ENCODE measurements around the gene SLC6A3. TPM values are rescaled to one million over a fixed set of nuclear protein-coding genes. Genes with fewer than 3 reads are reported as not detected.
"Not testable (repeated sequence)": the region's sequence is repeated elsewhere in the genome, so short reads cannot be mapped to it uniquely, and the experiment has no call there.

SLC6A3 gene
- total and polyA plus RNA-seq, 3 experiments from 2014 or later, result not detected

DNA sequence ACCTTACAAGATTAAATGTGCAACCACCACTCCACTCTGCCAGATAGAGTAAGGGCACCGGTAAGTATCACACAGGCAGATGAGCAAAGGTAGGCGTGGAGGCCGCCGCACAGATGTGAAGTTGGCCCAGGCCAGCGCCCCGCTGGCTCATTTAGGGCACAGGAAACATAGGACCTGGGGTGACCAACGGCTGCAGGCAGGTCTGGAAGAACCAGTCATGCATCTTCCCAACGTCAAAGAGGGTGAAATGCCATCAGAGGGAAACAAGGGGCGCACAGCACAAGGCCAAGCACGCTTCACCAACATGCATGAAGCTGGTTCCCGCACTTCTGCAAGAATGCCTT lies 31.7 kb upstream of the SLC6A3 start:
- H3K4me1 Mint-ChIP-seq, result peaks cover 6 to 21% (median 16%) of the 10 kb centered on the region in 3 donors
- ChIA-PET CTCF (no interaction called here), POLR2A (no interaction called here)
- Histone ChIP-seq H3K27ac (ENCODE audit: low read depth, low read length) (no peak overlapping the region), H3K4me3 (ENCODE audit: low read length) (no peak overlapping the region), H3K9me3 (ENCODE audit: low read length) (no peaks in the 10 kb centered on the region), H3K4me1 (ENCODE audit: insufficient read depth, low read length) (no peaks in the 10 kb centered on the region), H3K36me3 (ENCODE audit: insufficient read depth, low read length) (peaks cover 25% of the 10 kb centered on the region), H3K27me3 (ENCODE audit: insufficient read depth, low read length, poor library complexity, severe bottlenecking) (no peaks in the 10 kb centered on the region)
- H3K4me3 Mint-ChIP-seq, result no peak overlapping the region
- DNase-seq, result peak in 2 of 5 donors; percentile 0 to 44
- H3K9me3 Mint-ChIP-seq, result no peaks in the 10 kb centered on the region
- H3K27me3 Mint-ChIP-seq, result no peaks in the 10 kb centered on the region
- peaks cover 0 to 90% (median 9%) of the 10 kb centered on the region in 3 donors for H3K36me3 Mint-ChIP-seq
- peak overlapping the region in 1 of 8 donors; percentile 84 for H3K27ac Mint-ChIP-seq

DNA sequence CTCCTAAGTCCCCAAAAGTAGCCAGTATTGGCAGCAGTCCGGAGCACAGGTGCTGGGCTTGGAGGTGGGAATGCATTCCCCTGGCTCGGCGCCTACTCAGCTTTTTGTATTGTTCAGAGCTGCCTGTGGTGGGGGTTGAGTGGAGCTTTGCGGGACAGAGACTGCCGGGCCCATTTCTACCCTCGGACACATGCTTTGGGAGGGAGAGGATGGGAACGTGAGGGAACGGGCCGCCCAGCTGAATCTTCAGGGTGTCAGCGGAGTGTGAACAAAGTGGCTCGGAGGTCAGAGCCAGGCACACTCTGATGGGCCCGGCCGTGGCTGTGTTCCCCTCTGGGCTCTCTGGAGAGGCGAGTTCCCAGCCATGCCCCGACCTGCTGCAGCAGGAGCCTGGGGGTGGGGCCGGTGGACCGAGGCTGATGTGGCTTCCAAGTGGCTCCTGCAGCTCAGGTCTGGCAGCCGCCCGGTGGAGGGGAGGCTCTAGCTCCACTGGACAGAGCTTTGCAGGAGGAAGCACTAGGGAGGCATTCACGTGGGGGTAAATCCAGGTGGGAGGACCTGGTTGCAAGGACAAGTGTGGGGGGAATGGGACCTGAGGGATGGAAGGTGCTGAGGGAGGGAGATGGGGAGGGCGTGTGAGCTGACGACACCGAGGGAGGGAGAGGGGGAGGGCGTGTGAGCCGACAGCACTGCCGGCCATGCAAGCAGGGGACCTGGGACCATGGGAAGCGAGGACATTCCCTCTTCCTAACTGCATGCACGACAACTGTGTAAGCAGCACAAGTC lies 31.1 kb upstream of the SLC6A3 start:
- Mint-ChIP-seq H3K9me3 (no peaks in the 10 kb centered on the region), H3K27me3 (no peaks in the 10 kb centered on the region), H3K4me3 (no peak overlapping the region), H3K27ac (peak overlapping the region in 1 of 8 donors; percentile 84), H3K4me1 (peaks cover 4 to 18% (median 12%) of the 10 kb centered on the region in 3 donors), H3K36me3 (peaks cover 0 to 90% (median 9%) of the 10 kb centered on the region in 3 donors)
- Histone ChIP-seq H3K4me1 (ENCODE audit: insufficient read depth, low read length) (no peaks in the 10 kb centered on the region), H3K27me3 (ENCODE audit: insufficient read depth, low read length, poor library complexity, severe bottlenecking) (no peaks in the 10 kb centered on the region), H3K36me3 (ENCODE audit: insufficient read depth, low read length) (peaks cover 25% of the 10 kb centered on the region), H3K27ac (ENCODE audit: low read depth, low read length) (no peak overlapping the region), H3K4me3 (ENCODE audit: low read length) (no peak overlapping the region), H3K9me3 (ENCODE audit: low read length) (no peaks in the 10 kb centered on the region)
- ChIA-PET CTCF (interaction anchor here (1.1 kb wide), 1 partner anchor 169 kb away, joined by 3 read pairs; no protein-coding TSS in a partner anchor), POLR2A (no interaction called here)
- peak in 1 of 5 donors; percentile 0 for DNase-seq

DNA sequence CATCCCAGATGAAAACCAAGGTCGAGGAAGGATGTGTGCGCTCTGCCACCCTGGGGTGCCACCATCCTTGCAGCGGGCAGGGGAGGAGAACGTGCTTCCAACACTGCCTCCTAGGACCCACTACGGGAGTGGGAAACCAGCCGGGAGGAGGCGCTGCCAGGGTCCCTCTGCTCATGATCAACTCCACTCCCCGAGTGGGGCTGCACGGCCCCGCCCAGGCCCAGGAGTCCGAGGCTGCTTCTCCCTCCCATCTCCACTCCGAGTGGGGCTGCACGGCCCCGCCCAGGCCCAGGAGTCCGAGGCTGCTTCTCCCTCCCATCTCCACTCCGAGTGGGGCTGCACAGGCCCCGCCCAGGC lies 30.3 kb upstream of the SLC6A3 start:
- H3K4me1 ChIP-seq (ENCODE audit: insufficient read depth, low read length); POLR2A ChIA-PET; H3K27ac Mint-ChIP-seq; H3K4me3 ChIP-seq (ENCODE audit: low read length); H3K4me3 Mint-ChIP-seq; H3K9me3 ChIP-seq (ENCODE audit: low read length); H3K27me3 ChIP-seq (ENCODE audit: insufficient read depth, low read length, poor library complexity, severe bottlenecking); H3K9me3 Mint-ChIP-seq; H3K27me3 Mint-ChIP-seq; H3K27ac ChIP-seq (ENCODE audit: low read depth, low read length): not testable (repeated sequence)
- DNase-seq, result peak in 1 of 5 donors; percentile 41
- Mint-ChIP-seq H3K36me3 (peaks cover 0 to 93% (median 9%) of the 10 kb centered on the region in 3 donors), H3K4me1 (peaks cover 3 to 14% (median 9%) of the 10 kb centered on the region in 3 donors)
- CTCF ChIA-PET, result interaction anchor here (1.1 kb wide), 1 partner anchor 169 kb away, joined by 3 read pairs; no protein-coding TSS in a partner anchor
- peaks cover 25% of the 10 kb centered on the region for H3K36me3 ChIP-seq (ENCODE audit: insufficient read depth, low read length)

DNA sequence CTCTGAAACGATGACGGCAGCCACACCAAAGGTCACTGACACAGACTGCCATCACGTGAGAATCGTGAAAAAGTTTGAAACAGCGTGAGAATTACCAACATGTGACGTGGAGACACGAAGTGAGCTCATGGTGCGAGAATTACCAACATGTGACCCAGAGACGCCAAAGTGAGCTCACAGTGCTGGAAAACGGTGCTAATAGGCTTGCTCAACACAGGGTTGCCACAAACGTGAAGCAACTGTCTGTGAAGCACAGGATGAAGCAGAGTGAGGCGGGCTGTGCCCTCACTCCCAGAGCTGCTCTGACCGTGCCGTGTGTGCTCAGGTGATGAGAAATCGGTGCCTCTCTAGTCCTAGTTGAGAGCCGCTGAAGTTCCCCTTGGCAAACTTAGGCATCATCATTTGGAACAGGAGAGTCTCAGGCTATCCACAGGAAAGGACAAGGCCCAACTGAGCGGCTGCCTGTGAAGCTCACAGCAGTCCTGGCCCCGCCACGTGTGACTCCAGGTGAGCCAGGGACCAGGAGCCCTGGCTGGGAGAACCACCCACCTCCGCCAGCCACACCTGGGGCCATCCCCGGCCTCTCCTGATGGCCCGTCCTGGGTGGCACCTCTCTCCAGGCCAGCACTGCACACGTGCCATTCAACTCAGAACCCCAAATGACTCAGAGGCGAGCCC lies 29.8 kb upstream of the SLC6A3 start:
- POLR2A ChIA-PET, result no interaction called here
- CTCF ChIA-PET, result no interaction called here
- Histone ChIP-seq H3K4me1 (ENCODE audit: insufficient read depth, low read length) (no peaks in the 10 kb centered on the region), H3K36me3 (ENCODE audit: insufficient read depth, low read length) (peaks cover 25% of the 10 kb centered on the region), H3K27ac (ENCODE audit: low read depth, low read length) (no peak overlapping the region), H3K4me3 (ENCODE audit: low read length) (no peak overlapping the region), H3K9me3 (ENCODE audit: low read length) (no peaks in the 10 kb centered on the region), H3K27me3 (ENCODE audit: insufficient read depth, low read length, poor library complexity, severe bottlenecking) (no peaks in the 10 kb centered on the region)
- Mint-ChIP-seq H3K4me3 (no peak overlapping the region), H3K4me1 (peaks cover 3 to 8% (median 4%) of the 10 kb centered on the region in 3 donors), H3K36me3 (peaks cover 0 to 94% (median 9%) of the 10 kb centered on the region in 3 donors), H3K9me3 (no peaks in the 10 kb centered on the region), H3K27me3 (no peaks in the 10 kb centered on the region), H3K27ac (no peak overlapping the region)
- no peak for DNase-seq

DNA sequence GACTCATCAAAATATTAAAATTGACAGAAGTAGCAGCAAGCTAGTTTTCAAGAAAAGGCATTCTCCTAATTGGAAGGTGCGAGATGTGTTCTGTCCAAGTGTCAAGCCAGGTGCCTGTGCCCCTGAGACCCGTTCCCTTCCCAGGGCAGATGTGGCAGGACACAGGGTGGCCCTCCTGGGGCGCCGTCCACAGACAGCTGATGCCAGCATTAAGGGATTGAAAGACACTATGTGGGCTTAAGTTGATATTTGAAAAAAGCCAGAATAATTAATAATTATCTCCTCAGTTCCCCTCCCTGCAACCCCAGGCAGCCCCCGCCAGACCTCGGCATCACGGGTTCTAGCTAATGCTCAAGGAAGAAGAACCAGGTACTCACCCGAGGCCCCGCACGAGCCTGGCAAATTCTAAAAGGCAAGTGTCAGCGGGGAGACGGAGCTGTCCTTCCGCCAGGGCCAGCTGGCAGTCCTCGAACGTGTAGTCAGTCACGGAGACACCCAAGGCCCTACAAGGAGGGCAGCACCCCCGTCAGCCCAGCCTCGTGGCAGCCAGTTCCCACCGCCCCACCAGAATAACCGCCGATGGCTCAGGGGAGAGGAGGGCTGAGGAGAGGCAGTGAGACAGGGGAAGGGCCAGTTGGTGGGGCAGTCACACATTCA lies 29.1 kb upstream of the SLC6A3 start:
- H3K9me3 Mint-ChIP-seq, result no peaks in the 10 kb centered on the region
- ChIA-PET POLR2A (no interaction called here), CTCF (no interaction called here)
- Histone ChIP-seq H3K4me3 (ENCODE audit: low read length) (no peak overlapping the region), H3K27ac (ENCODE audit: low read depth, low read length) (no peak overlapping the region), H3K4me1 (ENCODE audit: insufficient read depth, low read length) (no peaks in the 10 kb centered on the region), H3K27me3 (ENCODE audit: insufficient read depth, low read length, poor library complexity, severe bottlenecking) (no peaks in the 10 kb centered on the region), H3K36me3 (ENCODE audit: insufficient read depth, low read length) (peaks cover 23% of the 10 kb centered on the region), H3K9me3 (ENCODE audit: low read length) (no peaks in the 10 kb centered on the region)
- H3K4me3 Mint-ChIP-seq, result no peak overlapping the region
- H3K4me1 Mint-ChIP-seq, result peaks cover 0 to 2% (median 0%) of the 10 kb centered on the region in 3 donors
- DNase-seq, result peak in 1 of 5 donors; percentile 44
- peaks cover 0 to 90% (median 9%) of the 10 kb centered on the region in 3 donors for H3K36me3 Mint-ChIP-seq
- peak overlapping the region in 1 of 8 donors; percentile 47 for H3K27ac Mint-ChIP-seq
- no peaks in the 10 kb centered on the region for H3K27me3 Mint-ChIP-seq

DNA sequence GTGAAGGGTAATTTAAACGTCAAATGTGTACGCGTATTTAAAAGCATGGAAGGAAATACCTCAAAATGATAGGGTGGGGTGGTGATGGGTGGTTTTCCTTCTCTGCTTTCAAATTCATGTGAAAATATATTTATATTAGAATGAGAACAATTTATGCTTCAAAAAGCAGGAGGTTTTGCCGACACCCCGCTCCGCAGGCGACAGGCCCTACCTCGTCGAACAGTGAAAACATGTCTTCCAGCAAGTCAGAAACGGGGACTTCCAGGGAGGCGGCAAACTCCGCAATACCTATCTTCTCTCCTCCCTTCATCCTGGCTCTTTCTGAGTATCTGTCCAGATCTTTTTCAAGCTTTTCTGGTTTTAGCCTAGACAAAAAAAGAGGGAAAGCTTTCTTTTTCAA lies 28.5 kb upstream of the SLC6A3 start:
- Histone ChIP-seq H3K4me3 (ENCODE audit: low read length) (no peak overlapping the region), H3K4me1 (ENCODE audit: insufficient read depth, low read length) (no peaks in the 10 kb centered on the region), H3K36me3 (ENCODE audit: insufficient read depth, low read length) (peaks cover 17% of the 10 kb centered on the region), H3K27ac (ENCODE audit: low read depth, low read length) (no peak overlapping the region), H3K27me3 (ENCODE audit: insufficient read depth, low read length, poor library complexity, severe bottlenecking) (no peaks in the 10 kb centered on the region), H3K9me3 (ENCODE audit: low read length) (no peaks in the 10 kb centered on the region)
- Mint-ChIP-seq H3K4me3 (no peak overlapping the region), H3K9me3 (no peaks in the 10 kb centered on the region), H3K27me3 (no peaks in the 10 kb centered on the region), H3K27ac (no peak overlapping the region), H3K36me3 (peaks cover 0 to 88% (median 9%) of the 10 kb centered on the region in 3 donors), H3K4me1 (no peaks in the 10 kb centered on the region)
- DNase-seq, result no peak
- ChIA-PET POLR2A (no interaction called here), CTCF (no interaction called here)

DNA sequence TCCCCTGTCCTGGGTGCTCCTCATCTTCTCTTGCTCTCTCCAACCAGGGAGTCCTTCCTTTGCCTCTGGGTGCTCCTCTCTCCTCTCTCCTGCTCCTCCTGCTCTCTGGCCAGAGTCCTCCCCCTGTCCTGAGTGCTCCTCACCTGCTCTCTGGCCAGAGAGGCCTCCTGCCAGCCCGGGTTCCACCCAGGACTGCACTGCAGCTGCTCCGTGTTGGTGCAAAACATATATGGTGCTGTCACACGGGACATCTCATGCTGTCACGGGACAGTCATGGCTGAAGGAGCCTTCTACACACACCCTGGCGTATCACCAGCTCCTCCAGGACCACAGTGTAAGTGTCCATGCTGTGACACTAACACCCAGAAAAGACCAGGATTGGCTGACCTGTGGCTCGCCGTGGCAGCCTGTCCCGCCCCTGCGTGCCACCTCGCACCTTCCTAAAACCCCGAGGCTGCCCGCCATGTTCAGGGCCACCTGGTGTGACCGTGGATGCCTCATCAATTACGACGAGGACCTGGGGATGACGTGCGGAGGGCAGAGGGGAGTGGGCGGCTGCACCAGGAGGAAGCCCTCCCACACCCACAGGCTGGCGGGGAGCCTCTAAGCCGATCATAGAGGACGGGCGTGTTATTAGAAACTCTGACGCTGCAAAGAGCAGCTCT lies 27.9 kb upstream of the SLC6A3 start:
- peak overlapping the region in 1 of 8 donors; percentile 66 for H3K27ac Mint-ChIP-seq
- H3K27ac ChIP-seq (ENCODE audit: low read depth, low read length), result no peak overlapping the region
- H3K27me3 Mint-ChIP-seq, result no peaks in the 10 kb centered on the region
- no peak for DNase-seq
- ChIA-PET CTCF (no interaction called here), POLR2A (no interaction called here)
- H3K9me3 Mint-ChIP-seq, result no peaks in the 10 kb centered on the region
- H3K36me3 ChIP-seq (ENCODE audit: insufficient read depth, low read length), result peaks cover 14% of the 10 kb centered on the region
- H3K4me3 ChIP-seq (ENCODE audit: low read length), result no peak overlapping the region
- no peaks in the 10 kb centered on the region for H3K9me3 ChIP-seq (ENCODE audit: low read length)
- H3K4me1 ChIP-seq (ENCODE audit: insufficient read depth, low read length), result no peaks in the 10 kb centered on the region
- no peaks in the 10 kb centered on the region for H3K27me3 ChIP-seq (ENCODE audit: insufficient read depth, low read length, poor library complexity, severe bottlenecking)
- H3K4me1 Mint-ChIP-seq, result peaks cover 0 to 2% (median 0%) of the 10 kb centered on the region in 3 donors
- H3K36me3 Mint-ChIP-seq, result peaks cover 2 to 88% (median 9%) of the 10 kb centered on the region in 3 donors
- no peak overlapping the region for H3K4me3 Mint-ChIP-seq

Data from CD8-positive, alpha-beta memory T cell (primary cell).